Neuronal stem cell (in vitro differentiated cells): ENCODE measurements around the gene S100A4.

Source experiments
- DNase-seq: peaks from one replicate; pipeline ENCODE4 v3.0.0-alpha.2; 2013; ENCODE audit warnings: low spot score
- H2AFZ ChIP-seq: one replicate; pipeline ENCODE4 v1.6.1; 2013; ENCODE audit warnings: mild to moderate bottlenecking, low read length, inconsistent platforms
- H2AK5ac ChIP-seq: 2 replicates; pipeline ENCODE4 v1.6.1; 2013; ENCODE audit warnings: low read depth, mild to moderate bottlenecking, inconsistent platforms, low read length, moderate library complexity, mixed read lengths
- H2BK120ac ChIP-seq: 2 replicates; pipeline ENCODE4 v1.6.1; 2013; ENCODE audit warnings: low read depth, mild to moderate bottlenecking, inconsistent platforms, low read length, moderate library complexity, mixed read lengths
- H2BK12ac ChIP-seq: one replicate; pipeline ENCODE4 v1.6.1; 2013; ENCODE audit warnings: low read length, inconsistent platforms
- H2BK15ac ChIP-seq: 2 replicates; pipeline ENCODE4 v1.6.1; 2013; ENCODE audit warnings: mild to moderate bottlenecking, low read length, inconsistent platforms, mixed read lengths
- H2BK5ac ChIP-seq: one replicate; pipeline ENCODE4 v1.6.1; 2013; ENCODE audit warnings: inconsistent platforms, mild to moderate bottlenecking, low read length, moderate library complexity
- H3K14ac ChIP-seq: one replicate; pipeline ENCODE4 v1.6.1; 2013; ENCODE audit warnings: low read length, inconsistent platforms
- H3K18ac ChIP-seq: 2 replicates; pipeline ENCODE4 v1.6.1; 2013; ENCODE audit warnings: low read length, inconsistent platforms
- H3K23ac ChIP-seq: 2 replicates; pipeline ENCODE4 v1.6.1; 2013; ENCODE audit warnings: low read depth, mild to moderate bottlenecking, mixed read lengths, low read length, inconsistent platforms; ENCODE audit not compliant: poor library complexity
- H3K27ac ChIP-seq: replicated peaks from 3 replicates; pipeline ENCODE4 v1.5.1; 2013; ENCODE audit warnings: low read length, inconsistent platforms
- H3K27me3 ChIP-seq, 3 experiments: 2 replicates each; pipeline ENCODE4 v1.6.1; 2013; ENCODE audit warnings: low read length in 3 of 3, mild to moderate bottlenecking in 2 of 3, inconsistent platforms in 1 of 3, low read depth in 1 of 3, mixed read lengths in 1 of 3, moderate library complexity in 1 of 3; ENCODE audit not compliant: control insufficient read depth in 3 of 3, insufficient read depth in 3 of 3
- H3K36me3 ChIP-seq, 2 donors: replicated peaks in 1 of 2; 2 replicates each; pipeline ENCODE4 v1.6.1; 2013; ENCODE audit warnings: low read length in 2 of 2; ENCODE audit not compliant: control insufficient read depth in 2 of 2, insufficient read depth in 2 of 2
- H3K4ac ChIP-seq: 2 replicates; pipeline ENCODE4 v1.6.1; 2013; ENCODE audit warnings: inconsistent platforms, mild to moderate bottlenecking, low read length, moderate library complexity
- H3K4me1 ChIP-seq, 2 donors: 1 replicate in 1 of 2; 2 replicates in 1 of 2; pipeline ENCODE4 v1.6.1; 2013; ENCODE audit warnings: low read length in 2 of 2, low read depth in 1 of 2; ENCODE audit not compliant: control insufficient read depth in 2 of 2, insufficient read depth in 1 of 2
- H3K4me2 ChIP-seq: one replicate; pipeline ENCODE4 v1.6.1; 2013; ENCODE audit warnings: mild to moderate bottlenecking, low read length, inconsistent platforms; ENCODE audit not compliant: insufficient read depth, poor library complexity, severe bottlenecking
- H3K4me3 ChIP-seq, 2 donors: 2 replicates each; pipeline ENCODE4 v1.5.1; 2013; ENCODE audit warnings: low read length in 2 of 2, mild to moderate bottlenecking in 2 of 2, inconsistent platforms in 1 of 2, moderate library complexity in 1 of 2
- H3K79me1 ChIP-seq: one replicate; pipeline ENCODE4 v1.6.1; 2013; ENCODE audit warnings: low read depth, mild to moderate bottlenecking, inconsistent platforms, low read length, moderate library complexity
- H3K9ac ChIP-seq: one replicate; pipeline ENCODE4 v1.6.1; 2013; ENCODE audit warnings: mild to moderate bottlenecking, low read depth, low read length, inconsistent platforms; ENCODE audit not compliant: poor library complexity
- H3K9me3 ChIP-seq, 2 donors: replicated peaks in 1 of 2; 2 replicates each; pipeline versions ENCODE3 to v1.6.1; 2013; ENCODE audit warnings: low read length in 2 of 2, mild to moderate bottlenecking in 2 of 2, inconsistent platforms in 1 of 2, low read depth in 1 of 2, mixed read lengths in 1 of 2, moderate library complexity in 1 of 2; ENCODE audit not compliant: control insufficient read depth in 2 of 2, insufficient read depth in 1 of 2
- H4K8ac ChIP-seq: one replicate; pipeline ENCODE4 v1.6.1; 2013; ENCODE audit warnings: low read depth, mild to moderate bottlenecking, inconsistent platforms, low read length, moderate library complexity
- H4K91ac ChIP-seq: one replicate; pipeline ENCODE4 v1.6.1; 2013; ENCODE audit warnings: low read length, low read depth, mild to moderate bottlenecking, inconsistent platforms; ENCODE audit not compliant: poor library complexity
- WGBS, 2 donors: extraction: QIAGEN DNeasy Blood & Tissue Kit; methylation state at CpG; one replicate each; pipeline ENCODE4 v1.1.7; 2013; ENCODE audit warnings: missing lambda C conversion rate in 2 of 2, mixed read lengths in 1 of 2; ENCODE audit not compliant: insufficient read length in 2 of 2, insufficient replicate concordance in 1 of 2; ENCODE audit errors: extremely low coverage in 2 of 2; 5-methylcytosine and 5-hydroxymethylcytosine counted together

The S100A4 gene

GRCh38 chr1:153549741-153550397 lies 4.3 kb upstream of the S100A4 start:
- Histone ChIP-seq H3K9ac (no peak overlapping the region), H2BK15ac (no peak overlapping the region), H3K9me3 (no peaks in the 10 kb centered on the region), H3K4me3 (no peak overlapping the region), H2BK120ac (no peak overlapping the region), H2BK5ac (no peak overlapping the region), H3K4me2 (no peak overlapping the region), H4K91ac (no peak overlapping the region), H3K27me3 (peaks cover 0 to 30% (median 0%) of the 10 kb centered on the region in 3 experiments), H3K27ac (no peak overlapping the region), H2AFZ (no peak overlapping the region), H3K18ac (peak overlapping the region; percentile 20), H3K4me1 (peaks cover 10 to 30% of the 10 kb centered on the region in 2 donors), H2BK12ac (no peak overlapping the region), H4K8ac (no peak overlapping the region), H3K36me3 (no peaks in the 10 kb centered on the region), H3K14ac (no peak overlapping the region), H2AK5ac (peak overlapping the region; percentile 53), H3K23ac (no peak overlapping the region), H3K4ac (no peak overlapping the region), H3K79me1 (no peaks in the 10 kb centered on the region)
- DNase-seq, result no peak
- WGBS, 2 donors, result no CpG with 5 or more reads among the region's 6 CpGs

- peaks cover 0 to 33% (median 0%) of the 10 kb centered on the region in 3 experiments for H3K27me3 ChIP-seq
- peak within 1 kb of the TSS; percentile 76 for H4K91ac ChIP-seq
- H3K36me3 ChIP-seq, result no peaks in the 10 kb centered on the region
- no peak within 1 kb of the TSS for H3K9ac ChIP-seq
- H3K27ac ChIP-seq, result no peak within 1 kb of the TSS
- peak within 1 kb of the TSS; percentile 88 for H3K18ac ChIP-seq
- no peak within 1 kb of the TSS for H3K4me3 ChIP-seq
- peak within 1 kb of the TSS; percentile 77 for H2BK15ac ChIP-seq
- WGBS, 2 donors, result no CpG with 5 or more reads among the region's 14 CpGs
- H2BK120ac ChIP-seq, result peak within 1 kb of the TSS; percentile 41
- peak within 1 kb of the TSS; percentile 97 for H2BK12ac ChIP-seq
- peak within 1 kb of the TSS; percentile 89 for H2BK5ac ChIP-seq
- peak within 1 kb of the TSS; percentile 85 for H3K14ac ChIP-seq
- peak within 1 kb of the TSS; percentile 10 for H2AFZ ChIP-seq
- H3K79me1 ChIP-seq, result no peaks in the 10 kb centered on the region
- no peak within 1 kb of the TSS for H3K23ac ChIP-seq
- peaks cover 13 to 37% of the 10 kb centered on the region in 2 donors for H3K4me1 ChIP-seq
- DNase-seq, result no peak
- peak within 1 kb of the TSS; percentile 95 for H3K4ac ChIP-seq
- H4K8ac ChIP-seq, result no peak within 1 kb of the TSS
- H2AK5ac ChIP-seq, result peak within 1 kb of the TSS; percentile 76
- no peak within 1 kb of the TSS for H3K4me2 ChIP-seq
- no peaks in the 10 kb centered on the region for H3K9me3 ChIP-seq
Measured at GRCh38 chr1:153548722-153549688, 3.4 kb upstream of the S100A4 start, which contains the start of gene S100A3. Gene S100A3 (minus strand): TSS chr1:153549258. CDS start chr1:153548485, 773 bp downstream.

- Histone ChIP-seq H2BK15ac (peak overlapping the region; percentile 77), H2AK5ac (peak overlapping the region; percentile 76), H3K23ac (peak overlapping the region; percentile 47), H3K9me3 (no peaks in the 10 kb centered on the region), H2BK12ac (peak overlapping the region; percentile 79), H3K18ac (peak overlapping the region; percentile 91), H3K4me1 (peaks cover 13 to 32% of the 10 kb centered on the region in 2 donors), H3K36me3 (no peaks in the 10 kb centered on the region), H4K91ac (no peak overlapping the region), H3K79me1 (no peaks in the 10 kb centered on the region), H3K9ac (no peak overlapping the region), H4K8ac (no peak overlapping the region), H3K14ac (peak overlapping the region; percentile 38), H2BK120ac (peak overlapping the region; percentile 90), H3K27me3 (peaks cover 0 to 37% (median 0%) of the 10 kb centered on the region in 3 experiments), H2BK5ac (peak overlapping the region; percentile 89), H3K27ac (no peak overlapping the region), H3K4me3 (no peak overlapping the region), H2AFZ (peak overlapping the region; percentile 76), H3K4me2 (no peak overlapping the region), H3K4ac (peak overlapping the region; percentile 77)
- DNase-seq, result no peak
- no CpG with 5 or more reads among the region's 19 CpGs for WGBS, 2 donors
Measured at GRCh38 chr1:153547560-153548551, 2.2 kb upstream of the S100A4 start.
